SJSA1 (cell line): Measurements from ENCODE around the gene LRGUK. TPM values are rescaled to one million over a fixed set of nuclear protein-coding genes. Genes with fewer than 3 reads are reported as not detected.

Source experiments
- DNase-seq, 2 experiments: peaks; one replicate each; pipeline ENCODE4 v3.0.0-alpha.2; 2015 to 2020; ENCODE audit warnings: low spot score in 2 of 2, low read depth in 1 of 2
- H3K27ac ChIP-seq: fragments of 250-450 bp; sonication (Bioruptor Pico); 2 replicates; pipeline ENCODE4 v1.5.1; 2020; ENCODE audit warnings: mild to moderate bottlenecking, moderate library complexity
- H3K27me3 ChIP-seq: fragments of 250-450 bp; sonication (Bioruptor Pico); replicated peaks from 2 replicates; pipeline ENCODE4 v1.5.1; 2020; ENCODE audit warnings: mild to moderate bottlenecking, moderate library complexity
- H3K36me3 ChIP-seq: fragments of 250-450 bp; sonication (Bioruptor Pico); 2 replicates; pipeline ENCODE4 v1.5.1; 2020; ENCODE audit warnings: mild to moderate bottlenecking
- H3K4me1 ChIP-seq: fragments of 250-450 bp; sonication (Bioruptor Pico); replicated peaks from 2 replicates; pipeline ENCODE4 v1.6.1; 2021; ENCODE audit warnings: mild to moderate bottlenecking
- H3K4me3 ChIP-seq: fragments of 250-450 bp; sonication (Bioruptor Pico); 2 replicates; pipeline ENCODE4 v1.5.1; 2020; ENCODE audit warnings: mild to moderate bottlenecking
- H3K9me3 ChIP-seq: fragments of 250-450 bp; sonication (Bioruptor Pico); replicated peaks from 2 replicates; pipeline ENCODE4 v1.5.1; 2020; ENCODE audit warnings: mild to moderate bottlenecking
- total RNA-seq: library from RNA; depleted of rRNA; stranded (reverse); fragments of >200 nt; shearing (Covaris generic); gene quantifications from 2 replicates; pipeline ENCODE4 v1.2.3, GENCODE V29; 2014

Gene LRGUK
- total RNA-seq, 1 experiment from 2014 or later: 0.05 TPM

- Histone ChIP-seq H3K4me1 (no peaks in the 10 kb centered on the region), H3K4me3 (no peak overlapping the region), H3K27me3 (no peaks in the 10 kb centered on the region), H3K9me3 (no peaks in the 10 kb centered on the region), H3K36me3 (no peaks in the 10 kb centered on the region), H3K27ac (no peak overlapping the region)
- DNase-seq: no peak
Measured at GRCh38 chr7:134182078-134182477, 54.9 kb downstream of the LRGUK start.

DNA sequence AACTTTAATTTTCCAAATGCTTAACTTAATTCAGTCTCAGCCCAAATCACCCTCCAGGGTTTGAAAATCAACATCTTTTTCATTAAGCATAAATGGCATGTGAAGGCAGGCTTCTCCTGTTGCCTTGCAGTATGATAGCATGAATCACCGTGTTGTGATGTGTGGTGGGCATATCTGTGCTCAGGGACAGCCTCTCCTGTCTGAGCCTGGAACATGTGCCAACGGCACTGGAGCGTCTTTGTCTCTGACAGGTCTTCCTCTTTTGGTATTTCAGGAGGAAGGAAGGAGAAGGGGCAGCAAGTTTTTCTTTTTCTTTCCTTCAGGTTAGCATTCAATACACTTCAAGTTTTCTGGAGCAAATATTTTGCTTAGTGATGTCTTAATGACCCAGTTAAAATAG, 57.6 kb downstream of the LRGUK start:
- DNase-seq: no peak
- Histone ChIP-seq H3K27ac (no peak overlapping the region), H3K4me3 (no peak overlapping the region)

GRCh38 chr7:134186027-134186426, 58.9 kb downstream of the LRGUK start:
- H3K4me3 ChIP-seq: no peak overlapping the region
- DNase-seq: no peak
- no peaks in the 10 kb centered on the region for H3K36me3 ChIP-seq
- no peaks in the 10 kb centered on the region for H3K9me3 ChIP-seq
- H3K27ac ChIP-seq: no peak overlapping the region
- no peaks in the 10 kb centered on the region; the same call in 1 of the 2 replicates for H3K27me3 ChIP-seq
- H3K4me1 ChIP-seq: no peaks in the 10 kb centered on the region

More for the DNA sequence above, 57.6 kb downstream of the LRGUK start:
- H3K27me3 ChIP-seq: no peaks in the 10 kb centered on the region; the same call in 1 of the 2 replicates
- H3K9me3 ChIP-seq: no peaks in the 10 kb centered on the region
- H3K36me3 ChIP-seq: no peaks in the 10 kb centered on the region
- H3K4me1 ChIP-seq: no peaks in the 10 kb centered on the region

DNA sequence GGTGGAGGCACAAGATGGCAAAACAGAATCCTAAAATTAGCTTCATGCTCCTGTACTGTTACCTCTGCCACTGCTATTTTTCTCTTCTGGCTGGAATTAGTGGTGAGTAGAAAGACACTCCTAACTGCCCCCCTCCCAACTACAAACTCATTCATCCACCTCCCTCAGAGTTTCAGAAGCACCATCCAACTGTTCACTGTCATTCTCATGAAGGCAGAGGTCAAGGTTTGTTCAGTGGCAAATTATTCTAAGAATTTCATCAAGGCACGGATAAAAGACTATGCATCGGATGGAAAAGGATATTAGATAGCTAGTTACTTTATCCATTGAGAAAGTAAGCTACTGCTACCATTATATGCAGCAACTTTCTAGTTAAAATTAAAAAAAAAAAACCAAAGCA, 59.7 kb downstream of the LRGUK start:
- no peak overlapping the region for H3K27ac ChIP-seq
- DNase-seq: no peak
- no peaks in the 10 kb centered on the region; the same call in 1 of the 2 replicates for H3K27me3 ChIP-seq
- no peaks in the 10 kb centered on the region for H3K9me3 ChIP-seq
- H3K4me1 ChIP-seq: no peaks in the 10 kb centered on the region
- H3K4me3 ChIP-seq: no peak overlapping the region
- no peaks in the 10 kb centered on the region for H3K36me3 ChIP-seq

DNA sequence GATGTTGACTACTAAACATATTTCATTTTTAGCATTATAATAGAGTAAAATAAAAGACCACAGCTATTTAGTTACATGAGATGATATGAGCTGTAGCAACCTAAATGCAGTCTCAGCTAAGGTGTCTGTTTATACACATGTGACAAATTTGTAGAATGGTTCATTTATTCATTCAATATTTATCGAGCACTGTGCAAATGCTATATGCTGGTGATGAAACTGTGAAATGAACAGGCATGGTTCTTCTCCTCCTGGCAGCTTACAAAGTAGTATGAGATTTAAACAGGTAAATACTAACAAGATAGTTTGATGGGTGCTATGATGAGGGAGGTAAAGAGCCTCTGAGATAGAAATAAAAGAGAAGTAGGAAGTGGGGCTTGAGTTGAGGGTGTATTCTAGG, 60.8 kb downstream of the LRGUK start:
- no peaks in the 10 kb centered on the region; the same call in 1 of the 2 replicates for H3K27me3 ChIP-seq

GRCh38 chr7:134188311-134188710, 61.2 kb downstream of the LRGUK start:
- no peak for DNase-seq
- no peak overlapping the region for H3K4me3 ChIP-seq
- H3K36me3 ChIP-seq: no peaks in the 10 kb centered on the region
- no peaks in the 10 kb centered on the region for H3K4me1 ChIP-seq
- no peaks in the 10 kb centered on the region; the same call in 1 of the 2 replicates for H3K27me3 ChIP-seq
- no peaks in the 10 kb centered on the region for H3K9me3 ChIP-seq
- no peak overlapping the region for H3K27ac ChIP-seq

More for the DNA sequence above, 60.8 kb downstream of the LRGUK start:
- H3K9me3 ChIP-seq: no peaks in the 10 kb centered on the region
- no peaks in the 10 kb centered on the region for H3K36me3 ChIP-seq
- H3K4me3 ChIP-seq: no peak overlapping the region
- H3K4me1 ChIP-seq: no peaks in the 10 kb centered on the region
- no peak overlapping the region for H3K27ac ChIP-seq
- DNase-seq: no peak

GRCh38 chr7:134189559-134189958, 62.4 kb downstream of the LRGUK start:
- no peaks in the 10 kb centered on the region for H3K9me3 ChIP-seq
- H3K36me3 ChIP-seq: no peaks in the 10 kb centered on the region
- H3K4me3 ChIP-seq: no peak overlapping the region
- DNase-seq: no peak
- H3K27ac ChIP-seq: no peak overlapping the region
- H3K4me1 ChIP-seq: no peaks in the 10 kb centered on the region
- H3K27me3 ChIP-seq: no peaks in the 10 kb centered on the region; the same call in 1 of the 2 replicates

GRCh38 chr7:134191876-134192275, 64.7 kb downstream of the LRGUK start:
- H3K36me3 ChIP-seq: no peaks in the 10 kb centered on the region
- DNase-seq: no peak
- no peaks in the 10 kb centered on the region; the same call in none of the 2 replicates for H3K27me3 ChIP-seq
- no peaks in the 10 kb centered on the region for H3K4me1 ChIP-seq
- no peak overlapping the region for H3K27ac ChIP-seq
- no peaks in the 10 kb centered on the region for H3K9me3 ChIP-seq
- H3K4me3 ChIP-seq: no peak overlapping the region

GRCh38 chr7:134193240-134193639, 66.1 kb downstream of the LRGUK start:
- no peak overlapping the region for H3K4me3 ChIP-seq
- H3K9me3 ChIP-seq: no peaks in the 10 kb centered on the region
- no peak overlapping the region for H3K27ac ChIP-seq
- no peaks in the 10 kb centered on the region for H3K36me3 ChIP-seq
- no peak for DNase-seq
- no peaks in the 10 kb centered on the region for H3K4me1 ChIP-seq
- no peaks in the 10 kb centered on the region; the same call in none of the 2 replicates for H3K27me3 ChIP-seq

DNA sequence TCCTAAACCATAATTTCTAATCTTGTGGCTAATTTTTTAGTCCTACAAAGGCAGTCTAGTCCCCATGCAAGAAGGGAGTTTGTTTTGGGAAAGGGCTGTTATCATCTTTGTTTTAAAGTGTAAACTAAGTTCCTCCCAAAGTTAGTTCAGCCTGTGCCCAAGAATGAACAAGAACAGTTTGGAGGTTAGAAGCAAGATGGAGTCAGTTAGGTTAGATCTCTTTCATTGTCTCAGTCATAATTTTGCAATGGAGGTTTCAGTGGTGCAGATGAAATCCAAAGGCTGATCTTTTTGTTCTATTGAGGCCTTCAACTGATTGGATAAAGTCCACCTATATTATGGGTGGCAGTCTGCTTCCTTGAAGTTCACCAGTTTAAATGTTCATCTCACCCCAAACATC, 68.1 kb downstream of the LRGUK start:
- no peak for DNase-seq
- no peaks in the 10 kb centered on the region for H3K36me3 ChIP-seq
- no peaks in the 10 kb centered on the region; the same call in 1 of the 2 replicates for H3K27me3 ChIP-seq
- no peak overlapping the region for H3K4me3 ChIP-seq
- H3K27ac ChIP-seq: no peak overlapping the region
- H3K9me3 ChIP-seq: no peaks in the 10 kb centered on the region
- H3K4me1 ChIP-seq: no peaks in the 10 kb centered on the region

DNA sequence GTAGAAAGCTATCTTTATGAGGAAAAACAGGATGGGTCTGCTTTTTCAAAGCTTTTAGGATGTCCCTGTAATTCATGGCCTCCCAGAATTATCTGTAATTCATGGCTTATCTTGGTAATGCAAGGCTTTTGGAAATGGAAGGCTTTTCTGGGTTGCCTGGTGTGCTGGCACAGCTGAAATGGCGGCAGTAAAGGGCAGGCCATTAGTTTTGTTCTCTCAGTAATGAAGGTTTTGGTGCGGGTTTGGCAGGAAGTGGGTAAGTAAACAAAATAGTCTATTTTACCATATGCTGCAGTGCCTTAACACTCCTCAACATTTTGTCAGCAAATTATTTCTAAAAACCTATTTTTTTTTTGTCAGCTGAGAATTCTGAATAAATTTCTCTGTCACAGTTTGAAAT, 69.3 kb downstream of the LRGUK start:
- Histone ChIP-seq H3K4me3 (no peak overlapping the region), H3K27ac (no peak overlapping the region), H3K27me3 (no peaks in the 10 kb centered on the region; the same call in 1 of the 2 replicates), H3K36me3 (no peaks in the 10 kb centered on the region), H3K4me1 (no peaks in the 10 kb centered on the region), H3K9me3 (no peaks in the 10 kb centered on the region)
- DNase-seq: no peak

DNA sequence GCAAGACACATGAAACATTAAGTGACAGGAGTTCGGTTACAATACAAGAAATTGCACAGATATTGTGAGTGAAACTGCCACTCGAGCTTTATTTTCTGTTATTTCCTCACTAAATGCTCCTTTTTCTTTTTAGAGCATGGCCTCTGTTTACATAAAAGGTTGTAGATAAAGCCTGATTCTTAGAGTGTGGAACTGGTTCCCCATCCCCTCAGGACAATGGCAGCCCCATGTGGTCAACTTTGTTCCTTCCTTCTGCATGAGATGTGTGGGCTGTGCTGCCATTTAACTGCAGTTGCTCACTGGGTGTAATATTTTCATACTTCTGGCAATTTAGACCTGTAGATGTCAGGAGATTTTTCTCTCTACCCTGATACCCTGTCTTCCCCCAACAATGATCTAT, 70.2 kb downstream of the LRGUK start:
- DNase-seq: no peak
- Histone ChIP-seq H3K4me1 (no peaks in the 10 kb centered on the region), H3K36me3 (no peaks in the 10 kb centered on the region), H3K27me3 (no peaks in the 10 kb centered on the region; the same call in 1 of the 2 replicates), H3K9me3 (no peaks in the 10 kb centered on the region), H3K4me3 (no peak overlapping the region), H3K27ac (no peak overlapping the region)

- Histone ChIP-seq H3K27me3 (0 out of 2 replicates have a peak, but pooled peaks cover 2% of the 10 kb centered on the region), H3K4me1 (no peaks in the 10 kb centered on the region), H3K36me3 (no peaks in the 10 kb centered on the region), H3K9me3 (no peaks in the 10 kb centered on the region), H3K4me3 (no peak overlapping the region), H3K27ac (no peak overlapping the region)
- no peak for DNase-seq
Measured at GRCh38 chr7:134200970-134201369, 73.8 kb downstream of the LRGUK start.

DNA sequence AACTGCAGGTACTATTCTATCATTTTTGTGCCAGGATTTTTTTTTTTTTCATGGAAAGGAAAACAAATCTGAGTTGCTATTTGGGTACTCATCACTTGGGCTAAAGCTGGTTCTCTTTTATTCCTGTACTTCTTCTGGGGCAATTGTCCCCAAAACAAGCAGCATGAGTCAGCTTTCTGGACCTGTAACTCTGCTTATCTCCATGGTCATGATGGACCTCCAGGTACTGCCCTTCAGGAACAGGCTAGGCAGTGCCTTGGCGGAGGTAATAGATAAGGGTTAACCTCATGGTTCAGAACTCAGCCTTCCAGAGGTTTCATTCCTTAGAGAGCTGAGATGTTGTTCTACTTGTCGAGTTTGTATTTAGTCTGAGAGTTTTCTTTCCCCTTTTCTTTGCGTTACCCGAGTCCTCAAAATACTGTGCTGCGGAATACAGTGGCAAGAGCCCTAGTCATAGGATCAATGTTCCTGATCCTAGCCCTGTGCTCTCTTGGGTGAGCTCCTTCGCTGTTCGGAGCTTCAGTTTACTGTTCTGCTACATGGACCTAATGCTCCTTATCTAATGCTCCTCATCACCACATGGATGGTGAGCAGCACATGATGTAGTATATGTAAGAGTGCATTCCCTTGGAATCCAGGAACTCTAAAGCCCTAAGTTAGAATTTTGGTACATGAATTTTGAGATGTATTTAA, 74.6 kb downstream of the LRGUK start:
- Histone ChIP-seq H3K4me3 (no peak overlapping the region), H3K27me3 (0 out of 2 replicates have a peak, but pooled peaks cover 2% of the 10 kb centered on the region), H3K9me3 (no peaks in the 10 kb centered on the region), H3K36me3 (no peaks in the 10 kb centered on the region), H3K4me1 (no peaks in the 10 kb centered on the region), H3K27ac (no peak overlapping the region)
- DNase-seq: no peak
